K562 (cell line): ENCODE results near the gene TRAPPC4. TPM values are rescaled to one million over a fixed set of nuclear protein-coding genes. Genes with fewer than 3 reads are reported as not detected.

ENCODE experiments used
- DPF2 ChIP-seq: fragments of 450-650 bp; IDR thresholded peaks from 2 replicates; pipeline ENCODE4 v1.6.1; 2016
- EP300 ChIP-seq: IDR thresholded peaks from 2 replicates; pipeline ENCODE4 v1.6.1; 2012; ENCODE audit warnings: low read length, improper control_type of control experiment
- MTA3 ChIP-seq: fragments of 450-650 bp; formaldehyde crosslinking; IDR thresholded peaks from 2 replicates; pipeline ENCODE4 v1.6.1; 2017; ENCODE audit warnings: mild to moderate bottlenecking, borderline replicate concordance
- PATZ1 ChIP-seq: fragments of 250-450 bp; sonication (Bioruptor Pico); IDR thresholded peaks from 2 replicates; pipeline ENCODE4 v1.5.0; 2020; ENCODE audit warnings: mild to moderate bottlenecking, borderline replicate concordance
- TCF15 ChIP-seq: fragments of 250-450 bp; sonication (Bioruptor Pico); IDR thresholded peaks from 2 replicates; pipeline ENCODE4 v1.8.0; 2022; ENCODE audit warnings: moderate library complexity, mild to moderate bottlenecking, inconsistent platforms
- TCF3 ChIP-seq: sonication (generic); formaldehyde crosslinking; IDR thresholded peaks from 2 replicates; pipeline ENCODE4 v1.4.0; 2020; ENCODE audit warnings: mild to moderate bottlenecking, missing genetic modification reagents
- ZBTB40 ChIP-seq, 2 experiments: fragments of 450-650 bp in 1 of 2; sonication (generic) in 1 of 2; formaldehyde crosslinking in 1 of 2; IDR thresholded peaks; 2 replicates each; pipeline versions ENCODE4 v1.7.1 to v1.9.0; 2016 to 2022; ENCODE audit warnings: inconsistent platforms in 1 of 2, mild to moderate bottlenecking in 1 of 2, missing genetic modification reagents in 1 of 2
- ZFP1 ChIP-seq: fragments of 450-650 bp; formaldehyde crosslinking; IDR thresholded peaks from 2 replicates; pipeline ENCODE4 v1.4.0; 2020; ENCODE audit warnings: mild to moderate bottlenecking, mixed read lengths
- ZFX ChIP-seq: sonication (generic); formaldehyde crosslinking; IDR thresholded peaks from 2 replicates; pipeline ENCODE4 v1.8.0; 2022; ENCODE audit warnings: mild to moderate bottlenecking, missing genetic modification reagents, moderate library complexity
- ZNF23 ChIP-seq: fragments of 250-450 bp; sonication (Bioruptor Pico); IDR thresholded peaks from 2 replicates; pipeline ENCODE4 v1.4.0; 2020; ENCODE audit warnings: mild to moderate bottlenecking
- ZSCAN32 ChIP-seq: fragments of 450-650 bp; formaldehyde crosslinking; IDR thresholded peaks from 2 replicates; pipeline ENCODE4 v1.4.0; 2020; ENCODE audit warnings: mild to moderate bottlenecking, moderate library complexity
- polyA plus RNA-seq, 8 experiments: library from polyadenylated mRNA; depleted of rRNA in 4 of 8; stranded (reverse) in 5 of 8; unstranded in 3 of 8; fragments of >200 nt; fragmentation: Nextera tagmentation in 2 of 8; fragmentation: Illumina TruSeq in 1 of 8; extraction: Ambion mirVana in 2 of 8; extraction: Trizol in 1 of 8; gene quantifications; 2 replicates each; pipeline versions ENCODE4 v1.2.1 to v1.2.3, GENCODE V29; 2011 to 2014; ENCODE audit warnings: inconsistent platforms in 1 of 8, missing spikeins in 1 of 8
- total RNA-seq, 7 experiments: library from RNA; depleted of rRNA in 6 of 7; stranded (reverse); fragments of >200 nt in 6 of 7; fragmentation: Illumina TruSeq in 2 of 7; extraction: Trizol in 2 of 7; gene quantifications; 2 replicates each; pipeline versions ENCODE4 v1.2.1 to v1.2.3, GENCODE V29; 2011 to 2021; ENCODE audit warnings: low replicate concordance in 1 of 7
- TF ChIP-seq, protein P1 (sequence below): fragments of 250-450 bp; sonication (Bioruptor Pico); IDR thresholded peaks from 2 replicates; pipeline ENCODE4 v1.6.1; 2021; ENCODE audit warnings: mild to moderate bottlenecking
- TF ChIP-seq, protein P2 (sequence below): fragments of 250-450 bp; sonication (Bioruptor Pico); IDR thresholded peaks from 2 replicates; pipeline ENCODE4 v1.8.0; 2021; ENCODE audit warnings: moderate library complexity, mild to moderate bottlenecking, inconsistent platforms

The TRAPPC4 gene
- total and polyA plus RNA-seq, 9 of the 15 experiments (the other 6 are each of a cell fraction or from before 2014, with no cell fraction given): 121 to 524 (median 142) TPM

DNA sequence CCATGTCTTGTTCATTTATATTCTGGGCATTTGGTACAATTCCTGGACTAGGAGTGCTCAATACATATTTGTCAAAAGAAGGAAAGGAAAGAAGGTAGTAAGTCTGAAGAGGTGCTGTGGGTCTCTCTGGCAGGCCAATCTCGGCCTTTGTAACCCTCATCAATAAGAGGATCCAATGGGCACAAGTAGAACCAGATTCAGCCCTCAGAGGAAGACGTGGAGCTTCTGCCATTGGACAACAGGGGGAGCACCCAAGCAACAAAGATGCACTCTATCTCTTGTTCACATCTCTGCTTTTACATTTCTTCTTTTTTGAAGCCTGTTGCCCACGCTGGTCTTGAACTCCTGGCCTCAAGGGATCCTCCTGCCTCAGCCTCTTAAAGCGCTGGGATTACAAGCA is 46.8 kb downstream of the TRAPPC4 start (continued):
- TF ChIP-seq, protein P1, sequence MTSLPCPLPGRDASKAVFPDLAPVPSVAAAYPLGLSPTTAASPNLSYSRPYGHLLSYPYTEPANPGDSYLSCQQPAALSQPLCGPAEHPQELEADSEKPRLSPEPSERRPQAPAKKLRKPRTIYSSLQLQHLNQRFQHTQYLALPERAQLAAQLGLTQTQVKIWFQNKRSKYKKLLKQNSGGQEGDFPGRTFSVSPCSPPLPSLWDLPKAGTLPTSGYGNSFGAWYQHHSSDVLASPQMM (CRISPR knock-in tag): no peak
- no peak for TF ChIP-seq PATZ1 (CRISPR knock-in tag)
- TF ChIP-seq DPF2: peak; percentile 24; the same call in 1 of the 2 replicates
- TF ChIP-seq, protein P2, sequence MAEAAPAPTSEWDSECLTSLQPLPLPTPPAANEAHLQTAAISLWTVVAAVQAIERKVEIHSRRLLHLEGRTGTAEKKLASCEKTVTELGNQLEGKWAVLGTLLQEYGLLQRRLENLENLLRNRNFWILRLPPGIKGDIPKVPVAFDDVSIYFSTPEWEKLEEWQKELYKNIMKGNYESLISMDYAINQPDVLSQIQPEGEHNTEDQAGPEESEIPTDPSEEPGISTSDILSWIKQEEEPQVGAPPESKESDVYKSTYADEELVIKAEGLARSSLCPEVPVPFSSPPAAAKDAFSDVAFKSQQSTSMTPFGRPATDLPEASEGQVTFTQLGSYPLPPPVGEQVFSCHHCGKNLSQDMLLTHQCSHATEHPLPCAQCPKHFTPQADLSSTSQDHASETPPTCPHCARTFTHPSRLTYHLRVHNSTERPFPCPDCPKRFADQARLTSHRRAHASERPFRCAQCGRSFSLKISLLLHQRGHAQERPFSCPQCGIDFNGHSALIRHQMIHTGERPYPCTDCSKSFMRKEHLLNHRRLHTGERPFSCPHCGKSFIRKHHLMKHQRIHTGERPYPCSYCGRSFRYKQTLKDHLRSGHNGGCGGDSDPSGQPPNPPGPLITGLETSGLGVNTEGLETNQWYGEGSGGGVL (CRISPR knock-in tag): no peak
- no peak for TF ChIP-seq ZSCAN32 (CRISPR knock-in tag)
- no peak for TF ChIP-seq ZBTB40 (IDR thresholded peaks at IDR 0.05)
- no peak for TF ChIP-seq ZBTB40 (CRISPR knock-in tag; IDR thresholded peaks at IDR 0.05)
- TF ChIP-seq EP300: no peak
- TF ChIP-seq ZNF23 (CRISPR knock-in tag): no peak
- TF ChIP-seq TCF3 (CRISPR knock-in tag): no peak
- no peak for TF ChIP-seq MTA3
- TF ChIP-seq ZFP1 (CRISPR knock-in tag): no peak
- TF ChIP-seq TCF15 (CRISPR knock-in tag): no peak
- TF ChIP-seq ZFX (CRISPR knock-in tag): no peak
